Endodermal cell (in vitro differentiated cells): ENCODE results near the gene CCNG2. TPM values are rescaled to one million over a fixed set of nuclear protein-coding genes. Genes with fewer than 3 reads are reported as not detected.

Experiments
- DNase-seq: peaks from one replicate; pipeline ENCODE4 v3.0.0-alpha.2; 2017
- H3K27ac ChIP-seq: 2 replicates; pipeline ENCODE4 v1.5.1; 2013; ENCODE audit warnings: mild to moderate bottlenecking, low read depth, low read length, moderate library complexity
- H3K27me3 ChIP-seq: 2 replicates; pipeline ENCODE4 v1.6.1; 2013; ENCODE audit warnings: mild to moderate bottlenecking, low read length, moderate library complexity; ENCODE audit not compliant: insufficient read depth, control insufficient read depth, poor library complexity, severe bottlenecking
- H3K36me3 ChIP-seq: 2 replicates; pipeline ENCODE4 v1.7.0; 2013; ENCODE audit warnings: mild to moderate bottlenecking, low read length, moderate library complexity; ENCODE audit not compliant: control insufficient read depth, insufficient read depth
- H3K4me1 ChIP-seq: one replicate; pipeline ENCODE4 v1.7.0; 2013; ENCODE audit warnings: low read length; ENCODE audit not compliant: control insufficient read depth, insufficient read depth
- H3K4me3 ChIP-seq: 2 replicates; pipeline ENCODE4 v1.5.1; 2013; ENCODE audit warnings: mild to moderate bottlenecking, low read length, moderate library complexity
- H3K9ac ChIP-seq: 2 replicates; pipeline ENCODE4 v1.6.1; 2013; ENCODE audit warnings: mild to moderate bottlenecking, low read length, moderate library complexity; ENCODE audit not compliant: poor library complexity, severe bottlenecking; ENCODE audit errors: extremely low read depth
- H3K9me3 ChIP-seq: 2 replicates; pipeline ENCODE4 v1.6.1; 2013; ENCODE audit warnings: mild to moderate bottlenecking, low read length, moderate library complexity; ENCODE audit not compliant: control insufficient read depth
- H3K27ac Mint-ChIP-seq: 2 replicates; pipeline ENCODE4 v1.8.0; 2020; ENCODE audit warnings: mixed read lengths
- H3K27me3 Mint-ChIP-seq: 2 replicates; pipeline ENCODE4 v1.8.0; 2021; ENCODE audit warnings: mild to moderate bottlenecking, mixed read lengths; ENCODE audit not compliant: insufficient read depth
- H3K36me3 Mint-ChIP-seq: 2 replicates; pipeline ENCODE4 v1.8.0; 2020; ENCODE audit warnings: low read depth, mixed read lengths
- H3K4me1 Mint-ChIP-seq: 2 replicates; pipeline ENCODE4 v1.8.0; 2020; ENCODE audit warnings: mixed read lengths
- H3K4me3 Mint-ChIP-seq: 2 replicates; pipeline ENCODE4 v1.8.0; 2020; ENCODE audit warnings: mild to moderate bottlenecking, moderate library complexity, mixed read lengths
- H3K9me3 Mint-ChIP-seq: 2 replicates; pipeline ENCODE4 v1.8.0; 2020; ENCODE audit warnings: mild to moderate bottlenecking, mixed read lengths
- CTCF ChIP-seq: fragments of 200-600 bp; sonication (generic); conservative IDR thresholded peaks from 2 replicates; pipeline ENCODE4 v1.5.0; 2021; ENCODE audit warnings: antibody characterized with exemption, mild to moderate bottlenecking
- WGBS, 2 experiments: methylation state at CpG; one replicate each; pipeline versions ENCODE4 v1.1.5 to v1.1.7; 2013; ENCODE audit warnings: missing lambda C conversion rate in 2 of 2, mixed read lengths in 1 of 2; ENCODE audit not compliant: insufficient coverage in 1 of 2, insufficient read length in 1 of 2; 5-methylcytosine and 5-hydroxymethylcytosine counted together
- total RNA-seq, 2 donors: library from RNA; stranded (reverse); fragmentation: NEBNext Ultra II Directional in 1 of 2; extraction: Animal tissue kit (Norgen Biotek cat#: 25700) in 1 of 2; gene quantifications; 2 replicates in 1 of 2; 3 replicates in 1 of 2; pipeline ENCODE4 v1.2.1, GENCODE V29; 2021

CCNG2 gene
- total RNA-seq, 2 donors from 2014 or later: 39.7 to 41.5 TPM

DNA sequence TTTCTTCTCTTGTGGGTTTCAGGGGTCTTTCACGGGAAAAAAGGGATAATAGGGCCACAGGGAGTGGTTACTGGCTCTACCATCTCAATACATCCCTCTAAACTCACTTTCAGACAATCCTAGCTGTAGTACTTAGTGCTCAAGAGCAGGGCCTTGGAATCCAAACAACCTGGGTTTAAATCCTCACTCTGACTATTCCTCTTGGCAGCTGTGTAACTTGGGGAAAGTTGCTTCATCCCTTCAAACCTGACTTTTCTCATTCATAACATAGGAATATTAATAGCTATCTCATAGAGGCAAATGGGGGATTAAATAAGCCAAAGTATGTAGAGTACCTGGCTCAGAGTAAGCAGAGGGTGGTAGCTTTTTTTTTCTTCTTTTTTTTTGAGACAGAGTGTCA lies 32.4 kb downstream of the CCNG2 start:
- H3K4me3 ChIP-seq: no peak overlapping the region
- peaks cover 10% of the 10 kb centered on the region for H3K4me1 Mint-ChIP-seq
- H3K27ac Mint-ChIP-seq: no peak overlapping the region
- peaks cover 11% of the 10 kb centered on the region for H3K27me3 ChIP-seq
- no peak for TF ChIP-seq CTCF
- H3K27me3 Mint-ChIP-seq: peaks cover 35% of the 10 kb centered on the region
- 81% methylated on average over 1 of the region's 1 CpG; no CpG with 5 or more reads in 1 of the 2 experiments for WGBS, 2 experiments
- no peak overlapping the region for H3K27ac ChIP-seq
- no peaks in the 10 kb centered on the region for H3K36me3 ChIP-seq
- H3K36me3 Mint-ChIP-seq: no peaks in the 10 kb centered on the region
- no peaks in the 10 kb centered on the region for H3K9me3 ChIP-seq
- H3K4me1 ChIP-seq: no peaks in the 10 kb centered on the region
- no peak overlapping the region for H3K9ac ChIP-seq
- DNase-seq: no peak
- H3K4me3 Mint-ChIP-seq: no peak overlapping the region
- H3K9me3 Mint-ChIP-seq: no peaks in the 10 kb centered on the region

- H3K27ac ChIP-seq: no peak overlapping the region
- peaks cover 36% of the 10 kb centered on the region for H3K27me3 Mint-ChIP-seq
- no peaks in the 10 kb centered on the region for H3K9me3 ChIP-seq
- H3K36me3 Mint-ChIP-seq: no peaks in the 10 kb centered on the region
- no peak for TF ChIP-seq CTCF
- H3K4me3 ChIP-seq: no peak overlapping the region
- no peak overlapping the region for H3K9ac ChIP-seq
- peaks cover 14% of the 10 kb centered on the region for H3K27me3 ChIP-seq
- no peaks in the 10 kb centered on the region for H3K4me1 ChIP-seq
- no peak overlapping the region for H3K27ac Mint-ChIP-seq
- H3K36me3 ChIP-seq: no peaks in the 10 kb centered on the region
- 80 to 93% methylated on average over 1 of the region's 1 CpG for WGBS, 2 experiments
- no peaks in the 10 kb centered on the region for H3K9me3 Mint-ChIP-seq
- H3K4me1 Mint-ChIP-seq: peaks cover 10% of the 10 kb centered on the region
- DNase-seq: no peak
- H3K4me3 Mint-ChIP-seq: no peak overlapping the region
These were observed 33.0 kb downstream of the CCNG2 start for GRCh38 chr4:77190053-77190452.

GRCh38 chr4:77193046-77193445 lies 36.0 kb downstream of the CCNG2 start:
- DNase-seq: no peak
- H3K9me3 ChIP-seq: no peaks in the 10 kb centered on the region
- Mint-ChIP-seq H3K36me3 (no peaks in the 10 kb centered on the region), H3K27me3 (peaks cover 39% of the 10 kb centered on the region), H3K27ac (no peak overlapping the region), H3K4me1 (peaks cover 28% of the 10 kb centered on the region), H3K4me3 (no peak overlapping the region), H3K9me3 (no peaks in the 10 kb centered on the region)
- peaks cover 16% of the 10 kb centered on the region for H3K27me3 ChIP-seq
- no peak overlapping the region for H3K9ac ChIP-seq
- peaks cover 13% of the 10 kb centered on the region for H3K4me1 ChIP-seq
- H3K27ac ChIP-seq: no peak overlapping the region
- 96 to 97% methylated on average over 6 to 8 of the region's 8 CpGs for WGBS, 2 experiments
- H3K4me3 ChIP-seq: no peak overlapping the region
- TF ChIP-seq CTCF: no peak
- H3K36me3 ChIP-seq: no peaks in the 10 kb centered on the region
